ENCODE data around the gene TRIM27.

GRCh38 chr6:28864326-28864923 is 59.4 kb downstream of the TRIM27 start:
- peak in 1 of 4 donors; percentile 29 for TF ChIP-seq CTCF (IDR thresholded peaks at IDR 0.05)
- no peak for TF ChIP-seq POLR2A (IDR thresholded peaks at IDR 0.05)

Measured in right lobe of liver (tissue), 4 donors.